GM12892 (cell line): ENCODE results near the gene RAB22A.

Source experiments
- POLR2A ChIP-seq: IDR thresholded peaks from 2 replicates; pipeline ENCODE4 v1.6.1; 2011; ENCODE audit warnings: low read depth, low read length, control low read depth
- POLR2AphosphoS5 ChIP-seq: IDR thresholded peaks from 2 replicates; pipeline ENCODE4 v1.6.1; 2011; ENCODE audit warnings: low read depth, low read length, control low read depth
- TAF1 ChIP-seq: IDR thresholded peaks from 2 replicates; pipeline ENCODE4 v1.6.1; 2011; ENCODE audit warnings: low read depth, mild to moderate bottlenecking, control low read depth, low read length, borderline replicate concordance

- no peak for TF ChIP-seq POLR2A
- no peak for TF ChIP-seq TAF1
- no peak for TF ChIP-seq POLR2AphosphoS5
These were observed 41.1 kb upstream of the RAB22A start for GRCh38 chr20:58268421-58268821.
